GM12878 (cell line): ENCODE results near the gene TMEM109. TPM values are rescaled to one million over a fixed set of nuclear protein-coding genes. Genes with fewer than 3 reads are reported as not detected.

Experiments
- BHLHE40 ChIP-seq, 2 experiments: fragments of 450-650 bp in 1 of 2; IDR thresholded peaks; 2 replicates each; pipeline ENCODE4 v1.6.1; 2011 to 2017; ENCODE audit warnings: low read depth in 2 of 2, borderline replicate concordance in 1 of 2, improper control_type of control experiment in 1 of 2, low read length in 1 of 2, mild to moderate bottlenecking in 1 of 2
- CBX3 ChIP-seq: fragments of 200-600 bp; sonication (generic); IDR thresholded peaks from 2 replicates; pipeline ENCODE4 v1.6.1; 2016; ENCODE audit warnings: low read depth, borderline replicate concordance
- EZH2 ChIP-seq: IDR thresholded peaks from 2 replicates; pipeline ENCODE4 v1.6.1; 2012; ENCODE audit warnings: low read depth, mild to moderate bottlenecking, control low read depth, inconsistent platforms, low read length, borderline replicate concordance; ENCODE audit not compliant: control insufficient read depth
- JUND ChIP-seq: IDR thresholded peaks from 2 replicates; pipeline ENCODE4 v1.6.1; 2012; ENCODE audit warnings: low read depth, mild to moderate bottlenecking, low read length, improper control_type of control experiment, moderate library complexity
- NFXL1 ChIP-seq: fragments of 450-650 bp; IDR thresholded peaks from 2 replicates; pipeline ENCODE4 v1.6.1; 2017; ENCODE audit warnings: antibody characterized with exemption, mild to moderate bottlenecking, borderline replicate concordance
- PKNOX1 ChIP-seq: fragments of 450-650 bp; IDR thresholded peaks from 2 replicates; pipeline ENCODE4 v1.6.1; 2016; ENCODE audit warnings: mild to moderate bottlenecking
- POLR2AphosphoS2 ChIP-seq: IDR thresholded peaks from 2 replicates; pipeline ENCODE4 v1.6.1; 2011; ENCODE audit warnings: low read depth, mild to moderate bottlenecking, low read length, improper control_type of control experiment, moderate library complexity
- SPI1 ChIP-seq: IDR thresholded peaks from 2 replicates; pipeline ENCODE4 v1.6.1; 2011; ENCODE audit warnings: low read depth, mild to moderate bottlenecking, low read length, moderate library complexity, borderline replicate concordance; ENCODE audit not compliant: insufficient read depth
- SRF ChIP-seq, 2 experiments: IDR thresholded peaks; 2 replicates each; pipeline ENCODE4 v1.6.1; 2011; ENCODE audit warnings: low read depth in 2 of 2, low read length in 2 of 2, mild to moderate bottlenecking in 1 of 2, moderate library complexity in 1 of 2
- SUZ12 ChIP-seq: fragments of 200-600 bp; sonication (generic); IDR thresholded peaks from one replicate; pipeline ENCODE4 v1.6.1; 2018; ENCODE audit warnings: antibody characterized with exemption, mild to moderate bottlenecking; ENCODE audit not compliant: unreplicated experiment
- TARDBP ChIP-seq: IDR thresholded peaks from 2 replicates; pipeline ENCODE4 v1.6.1; 2016; ENCODE audit warnings: borderline replicate concordance
- TBL1XR1 ChIP-seq: IDR thresholded peaks from 2 replicates; pipeline ENCODE4 v1.6.1; 2012; ENCODE audit warnings: low read depth, low read length, improper control_type of control experiment
- USF1 ChIP-seq: IDR thresholded peaks from 2 replicates; pipeline ENCODE4 v1.6.1; 2011; ENCODE audit warnings: borderline replicate concordance, low read depth, mild to moderate bottlenecking, moderate library complexity, mixed read lengths, low read length; ENCODE audit not compliant: insufficient read depth; ENCODE audit errors: extremely low read length
- YBX1 ChIP-seq: fragments of 450-650 bp; IDR thresholded peaks from 2 replicates; pipeline ENCODE4 v1.6.1; 2016; ENCODE audit warnings: antibody characterized with exemption
- ZBTB40 ChIP-seq: fragments of 450-650 bp; IDR thresholded peaks from 2 replicates; pipeline ENCODE4 v1.6.1; 2016; ENCODE audit warnings: mild to moderate bottlenecking, moderate library complexity, borderline replicate concordance
- ZNF217 ChIP-seq: fragments of 450-650 bp; IDR thresholded peaks from 2 replicates; pipeline ENCODE4 v1.6.1; 2017; ENCODE audit warnings: antibody characterized with exemption, mild to moderate bottlenecking
- ZNF592 ChIP-seq: fragments of 450-650 bp; IDR thresholded peaks from 2 replicates; pipeline ENCODE4 v1.6.1; 2017; ENCODE audit warnings: mild to moderate bottlenecking, moderate library complexity
- polyA plus RNA-seq, 11 experiments: library from polyadenylated mRNA; depleted of rRNA in 4 of 11; unstranded in 6 of 11; stranded (reverse) in 5 of 11; fragments of >200 nt; fragmentation: Nextera tagmentation in 4 of 11; fragmentation: Illumina TruSeq in 1 of 11; extraction: Ambion mirVana in 4 of 11; extraction: Trizol in 1 of 11; gene quantifications; 1 replicate in 1 of 11; 2 replicates in 10 of 11; pipeline versions ENCODE4 v1.2.1 to v1.2.3, GENCODE V29; 2011 to 2016; ENCODE audit warnings: inconsistent platforms in 2 of 11, missing spikeins in 2 of 11, low read depth in 1 of 11
- total RNA-seq, 4 experiments: library from RNA; depleted of rRNA in 3 of 4; stranded (reverse); fragments of >200 nt in 3 of 4; fragmentation: Illumina TruSeq in 1 of 4; extraction: Trizol in 1 of 4; gene quantifications; 2 replicates each; pipeline versions ENCODE4 v1.2.1 to v1.2.3, GENCODE V29; 2013 to 2021

TMEM109 gene
- total and polyA plus RNA-seq, 10 of the 15 experiments (the other 5 are each of a cell fraction or from before 2014, with no cell fraction given), result 21.9 to 199 (median 85.2) TPM

GRCh38 chr11:60950933-60951605 is 37.1 kb downstream of the TMEM109 start (continued):
- TF ChIP-seq ZBTB40 (no peak), POLR2AphosphoS2 (no peak), TARDBP (no peak), CBX3 (no peak), JUND (no peak), BHLHE40 (IDR thresholded peaks at IDR 0.05; ENCODE audit: borderline replicate concordance in 1 of 2, low read depth in 2 of 2, low read length in 1 of 2) (peak in 1 of 2 experiments; percentile 50; a peak in 1 of 4 replicates), YBX1 (no peak), SPI1 (no peak), TBL1XR1 (no peak), ZNF592 (no peak), NFXL1 (no peak), EZH2 (no peak), PKNOX1 (peak; percentile 69), SUZ12 (no peak), ZNF217 (no peak), USF1 (no peak), SRF (IDR thresholded peaks at IDR 0.05; ENCODE audit: low read depth in 2 of 2, low read length in 2 of 2) (no peak)
